ENCODE measurements around the gene ATP5ME. TPM values are rescaled to one million over a fixed set of nuclear protein-coding genes. Genes with fewer than 3 reads are reported as not detected.

Gene ATP5ME
- total and polyA plus RNA-seq, 2 of the 13 experiments (the other 11 are each of a cell fraction or from before 2014, with no cell fraction given), result 305 to 753 TPM

GRCh38 chr4:686413-687040, 12.5 kb upstream of the ATP5ME start:
- no peaks in the 10 kb centered on the region for H3K36me3 ChIP-seq (replicated peaks in 1 of 2; ENCODE audit: control insufficient read depth in 1 of 2, insufficient read depth in 2 of 2, low read length in 2 of 2)
- no peak; the same call in 2 of the 3 replicates for ATAC-seq
- H3K79me2 ChIP-seq (ENCODE audit: insufficient read depth, low read length), result no peaks in the 10 kb centered on the region
- no peak for FAIRE-seq
- WGBS (ENCODE audit: low lambda C conversion rate), result 80% methylated on average over 5 of the region's 31 CpGs
- no peak overlapping the region for H3K27ac ChIP-seq (ENCODE audit: extremely low read length, insufficient read depth, low read length)
- ChIA-PET POLR2A (interaction anchor here (0.9 to 1.5 kb wide), 8 partner anchors 7 to 301 kb away, joined by 3 to 15 read pairs (median 5); partner anchors contain the start of genes ATP5ME, IDUA and MYL5), CTCF (ENCODE audit: low intra/inter-chr PET ratio, low total read pairs) (no interaction called here)
- H3K27me3 ChIP-seq (ENCODE audit: control insufficient read depth in 1 of 2, insufficient read depth in 2 of 2, low read length in 2 of 2), result 0 out of 5 replicates have a peak, but pooled peaks cover 0 to 1% of the 10 kb centered on the region in 2 experiments
- 0 out of 2 replicates have a peak overlapping the region, but pooled peaks have one; percentile 67 for H3K9ac ChIP-seq (ENCODE audit: insufficient read depth, low read depth, low read length)
- peak overlapping the region in 2 of 3 experiments; percentile 63 to 71; a peak in 3 of 6 replicates for H3K4me3 ChIP-seq (replicated peaks in 1 of 3; ENCODE audit: insufficient read depth in 1 of 3, low read depth in 2 of 3, low read length in 3 of 3)
- in situ Hi-C loops (cut with HindIII; ENCODE audit: extremely low pct_ligation_motif_present, low pct_unique_long_range_greater_than_20kb), result no loop called here
- peak overlapping the region; percentile 97 for H3K4me2 ChIP-seq (ENCODE audit: low read depth, low read length)
- no peaks in the 10 kb centered on the region for H4K20me1 ChIP-seq (ENCODE audit: insufficient read depth, low read length)
- intact Hi-C loops (cut with micrococcal nuclease; ENCODE audit: unreplicated experiment), result loop anchor here (2.0 to 5.0 kb wide), 2 partner anchors 18 to 36 kb away; partner anchors contain the start of gene PCGF3
- H3K9me3 ChIP-seq (ENCODE audit: low read length), result no peaks in the 10 kb centered on the region
- no TSS peak for BruUV-seq (replicated peaks)
- no peak overlapping the region for H2AFZ ChIP-seq (ENCODE audit: low read length)
- DNase-seq (ENCODE audit: low spot score), result no peak
- H3K4me1 ChIP-seq (ENCODE audit: insufficient read depth, low read length), result peaks cover 79% of the 10 kb centered on the region
- TF ChIP-seq MXD4 (CRISPR knock-in tag; IDR thresholded peaks at IDR 0.05) (no peak), TARDBP (CRISPR knock-in tag; IDR thresholded peaks at IDR 0.05) (no peak), ZMYM4 (CRISPR knock-in tag; IDR thresholded peaks at IDR 0.05) (no peak), ZNF576 (CRISPR knock-in tag; IDR thresholded peaks at IDR 0.05) (0 out of 2 replicates have a peak, but pooled peaks have one; percentile 31), ATF7 (IDR thresholded peaks at IDR 0.05) (peak; percentile 87), ATF7 (CRISPR knock-in tag; IDR thresholded peaks at IDR 0.05) (no peak), ZNF10 (CRISPR knock-in tag; IDR thresholded peaks at IDR 0.05; ENCODE audit: borderline replicate concordance, low read depth) (no peak), TEAD3 (CRISPR knock-in tag; optimal IDR thresholded peaks at IDR 0.05; ENCODE audit: borderline replicate concordance) (peak; percentile 16), ELF1 (CRISPR knock-in tag; IDR thresholded peaks at IDR 0.05) (no peak), POGK (CRISPR knock-in tag; conservative IDR thresholded peaks at IDR 0.05) (0 out of 2 replicates have a peak, but pooled peaks have one; percentile 1), KLF9 (CRISPR knock-in tag; IDR thresholded peaks at IDR 0.05; ENCODE audit: low read depth) (no peak), ZNF44 (CRISPR knock-in tag; IDR thresholded peaks at IDR 0.05) (no peak), AHR (CRISPR knock-in tag; IDR thresholded peaks at IDR 0.05) (peak; percentile 28; the same call in 1 of the 2 replicates), MXD3 (CRISPR knock-in tag; IDR thresholded peaks at IDR 0.05) (0 out of 2 replicates have a peak, but pooled peaks have one; percentile 17), ZNF784 (CRISPR knock-in tag; IDR thresholded peaks at IDR 0.05; ENCODE audit: borderline replicate concordance) (no peak), ATF7-NPFF (CRISPR knock-in tag; IDR thresholded peaks at IDR 0.05; ENCODE audit: low read depth) (0 out of 2 replicates have a peak, but pooled peaks have one; percentile 7), ZNF354B (CRISPR knock-in tag; IDR thresholded peaks at IDR 0.05) (no peak), ISX (CRISPR knock-in tag; conservative IDR thresholded peaks at IDR 0.05) (no peak), ZNF737 (CRISPR knock-in tag; IDR thresholded peaks at IDR 0.05; ENCODE audit: borderline replicate concordance) (no peak), GPN1 (CRISPR knock-in tag; IDR thresholded peaks at IDR 0.05; ENCODE audit: borderline replicate concordance) (no peak), HNF4A (CRISPR knock-in tag; IDR thresholded peaks at IDR 0.05) (no peak)

Data from HepG2 (cell line).